Activated CD4-positive, CD25-positive, alpha-beta regulatory T cell (primary cell): Measurements from ENCODE around the gene SIM2.

Source experiments
- DNase-seq, 4 experiments: peaks; one replicate each; lab custom pipeline; 2025; lab: John Stamatoyannopoulos, UW

The SIM2 gene

GRCh38 chr21:36716836-36717235, 17.9 kb downstream of the SIM2 start:
- DNase-seq = no peak

DNA sequence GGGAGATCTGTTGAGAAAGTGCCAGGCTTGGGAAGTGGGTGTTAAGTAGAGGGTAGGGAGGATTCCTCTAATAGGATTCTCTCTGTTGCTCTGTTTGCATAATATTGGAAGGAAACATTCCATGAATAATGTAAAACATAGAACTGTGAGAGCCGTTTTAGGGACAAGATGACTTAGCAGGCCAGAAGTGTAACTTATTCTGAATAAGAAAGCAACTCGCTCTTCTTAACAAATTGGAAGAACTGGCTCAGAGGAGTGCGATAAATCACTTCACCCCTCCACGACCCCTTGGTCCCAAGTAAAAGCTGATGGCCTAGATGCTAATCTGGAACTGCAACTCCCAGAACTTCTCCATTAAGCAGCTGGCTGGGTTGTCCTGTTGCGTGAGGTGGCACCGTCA, 19.1 kb downstream of the SIM2 start:
- DNase-seq = no peak

- DNase-seq = no peak
These were observed 20.1 kb downstream of the SIM2 start for GRCh38 chr21:36718951-36719501.

GRCh38 chr21:36719614-36720013, 20.7 kb downstream of the SIM2 start:
- no peak for DNase-seq

DNA sequence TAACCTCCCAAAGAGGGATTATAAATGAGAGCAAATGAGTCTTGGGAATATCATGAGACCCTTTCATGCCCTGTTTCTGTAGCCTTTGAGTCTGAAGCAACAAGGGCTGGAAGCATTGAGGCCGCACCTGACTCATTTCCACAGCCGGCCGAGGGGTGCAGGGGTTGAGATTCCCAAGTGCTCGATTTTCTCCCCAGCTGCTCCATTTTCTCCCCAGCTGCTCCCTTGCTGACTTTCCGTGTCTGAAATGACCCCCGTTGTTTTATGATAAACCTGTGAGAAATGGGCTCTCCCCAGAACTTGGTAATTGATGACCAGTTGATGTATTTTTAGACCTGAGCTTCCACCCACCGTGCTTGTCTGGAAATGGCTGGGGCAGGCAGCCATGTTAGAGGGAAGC, 22.9 kb downstream of the SIM2 start:
- no peak for DNase-seq

DNA sequence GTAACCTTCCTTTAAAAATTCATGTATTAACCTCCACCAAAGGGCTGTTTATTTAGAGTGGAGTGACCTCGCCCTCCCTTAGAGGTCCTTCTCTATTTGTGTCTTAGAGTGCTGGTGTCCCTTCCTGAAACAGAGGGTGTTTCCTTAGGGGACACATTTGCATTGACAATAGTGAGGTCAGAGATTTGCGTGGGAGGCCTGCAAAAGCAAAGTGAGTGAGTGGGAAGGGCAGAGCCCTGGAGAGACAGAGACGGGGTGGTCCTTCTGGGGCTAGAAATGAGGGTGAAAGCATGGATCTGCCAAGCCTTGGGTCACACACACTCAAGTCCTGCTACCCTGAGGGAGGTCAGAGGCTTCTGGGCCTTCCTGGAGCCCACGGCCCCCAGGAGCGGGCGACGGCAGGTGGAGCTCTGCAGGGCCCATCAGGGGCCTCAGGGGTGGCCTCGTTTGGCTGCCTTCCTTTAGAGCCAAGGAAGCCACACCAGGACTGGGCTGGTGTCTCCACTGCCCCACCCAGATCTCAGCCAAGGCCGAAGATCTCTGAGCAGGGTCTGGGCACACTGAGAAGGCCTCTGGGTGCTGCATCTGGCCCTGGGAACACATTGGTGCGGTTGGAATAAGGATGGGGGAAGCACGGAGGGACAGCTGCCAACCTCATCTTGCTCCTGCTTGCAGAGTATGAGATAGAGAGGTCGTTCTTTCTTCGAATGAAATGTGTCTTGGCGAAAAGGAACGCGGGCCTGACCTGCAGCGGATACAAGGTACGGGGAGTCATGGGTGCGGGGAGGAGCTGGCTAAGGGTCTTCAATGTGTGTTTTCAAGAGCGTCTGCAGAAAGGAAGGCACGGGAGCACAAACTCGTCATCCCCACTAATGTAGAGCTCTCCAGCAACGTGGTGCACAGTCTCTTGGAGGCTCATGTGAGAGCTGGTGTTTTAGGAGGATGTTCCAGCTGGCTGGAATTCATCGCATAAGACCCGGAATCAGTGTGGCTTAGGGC, 23.8 kb downstream of the SIM2 start:
- DNase-seq = no peak

GRCh38 chr21:36723371-36723881, 24.5 kb downstream of the SIM2 start:
- DNase-seq = no peak

GRCh38 chr21:36724660-36725059, 25.7 kb downstream of the SIM2 start:
- DNase-seq = no peak

GRCh38 chr21:36725793-36726386, 27.0 kb downstream of the SIM2 start:
- no peak for DNase-seq

DNA sequence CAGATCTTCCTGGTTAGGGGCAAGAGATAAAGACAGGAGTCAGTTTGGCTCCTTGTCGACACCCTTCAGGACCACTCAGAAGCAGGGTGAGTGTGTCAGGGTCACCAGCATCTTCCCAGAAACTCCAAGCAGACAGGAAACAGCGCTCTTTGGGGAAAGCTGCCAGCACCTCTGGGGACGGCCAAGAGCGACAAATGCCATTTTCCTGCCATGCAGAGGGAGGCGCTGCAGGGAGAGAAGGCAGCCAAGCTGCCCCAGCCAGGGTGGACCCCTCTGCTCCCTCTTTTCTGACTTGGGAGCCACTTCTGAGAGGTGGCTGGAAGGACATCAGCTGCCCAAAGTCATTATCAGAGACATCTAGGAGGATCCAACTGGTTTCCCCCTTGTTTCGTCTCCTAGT, 29.0 kb downstream of the SIM2 start:
- no peak for DNase-seq

- DNase-seq = no peak
These were observed 29.6 kb downstream of the SIM2 start for GRCh38 chr21:36728371-36729111.

DNA sequence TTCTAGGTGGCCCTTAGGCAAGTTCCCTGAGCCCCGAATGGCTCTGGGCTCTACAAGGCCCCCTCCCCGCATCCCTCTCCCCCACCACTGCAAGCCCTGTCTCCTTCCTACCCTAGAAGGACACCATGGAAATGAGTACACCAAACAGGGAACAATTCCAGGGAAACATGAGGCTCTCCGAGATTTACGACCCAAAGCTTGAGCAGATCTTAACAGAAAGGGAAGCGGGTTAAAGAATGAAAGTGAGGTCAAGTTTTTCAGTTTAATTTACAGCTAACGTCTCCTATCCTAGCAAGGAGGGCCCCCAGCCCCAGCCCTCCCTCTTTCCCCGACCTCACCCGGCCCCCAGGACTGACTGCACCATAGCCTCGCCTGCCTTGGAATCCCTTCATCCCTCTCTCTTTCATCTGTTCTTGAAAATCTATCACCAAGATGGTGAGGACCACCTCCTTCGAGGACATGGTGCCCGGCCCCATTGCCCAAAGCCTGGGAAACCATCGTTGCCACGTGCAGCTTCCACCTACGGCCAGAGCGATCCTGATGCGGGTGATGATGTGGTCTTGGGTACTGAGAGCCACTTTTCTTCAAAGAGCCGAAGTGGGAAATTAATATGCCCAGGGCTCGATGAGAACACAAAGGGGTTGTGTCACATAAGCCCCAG, 30.5 kb downstream of the SIM2 start:
- no peak for DNase-seq

- DNase-seq = no peak
These were observed 31.7 kb downstream of the SIM2 start for GRCh38 chr21:36730291-36731281.

DNA sequence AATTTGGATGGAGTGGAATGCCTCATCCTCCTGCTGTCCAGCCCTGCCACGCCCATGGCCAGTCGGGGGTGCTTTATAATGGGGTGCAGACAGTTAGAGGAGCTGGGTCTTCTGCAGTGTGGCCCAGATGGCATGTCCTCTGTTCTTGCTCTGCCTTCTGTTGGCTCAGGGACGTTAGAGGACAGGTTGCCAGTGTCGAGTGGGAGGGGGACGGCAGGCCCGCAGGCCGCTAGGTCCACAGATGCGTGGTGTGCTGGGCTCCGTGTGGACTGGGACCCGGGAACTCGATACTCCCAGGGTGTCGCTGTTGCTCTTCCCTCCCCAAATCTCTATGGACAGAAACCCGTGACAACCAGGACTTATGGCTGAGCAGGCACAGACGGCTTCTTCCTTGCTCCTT, 33.3 kb downstream of the SIM2 start:
- DNase-seq = no peak

DNA sequence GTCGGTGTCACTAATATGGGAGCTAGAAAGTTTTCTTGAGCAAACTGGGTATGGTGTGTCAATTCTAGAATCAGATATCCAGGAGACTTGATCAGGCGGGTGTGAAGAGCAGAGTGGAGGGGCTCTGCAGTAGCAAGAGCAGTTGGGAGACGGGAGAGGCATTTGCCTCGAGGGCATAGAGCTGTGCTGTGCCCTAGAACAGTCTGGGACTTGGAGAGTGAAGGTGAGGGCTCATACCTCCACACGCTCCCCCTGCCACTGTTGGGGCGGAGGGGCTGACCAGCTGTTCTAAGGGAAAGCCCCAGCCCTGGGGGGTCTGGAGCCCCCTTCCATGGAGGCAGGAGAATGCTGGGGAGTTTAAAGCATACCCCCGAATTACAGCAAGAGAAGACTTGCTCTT, 33.8 kb downstream of the SIM2 start:
- DNase-seq = no peak

GRCh38 chr21:36733857-36734256, 34.9 kb downstream of the SIM2 start:
- no peak for DNase-seq

DNA sequence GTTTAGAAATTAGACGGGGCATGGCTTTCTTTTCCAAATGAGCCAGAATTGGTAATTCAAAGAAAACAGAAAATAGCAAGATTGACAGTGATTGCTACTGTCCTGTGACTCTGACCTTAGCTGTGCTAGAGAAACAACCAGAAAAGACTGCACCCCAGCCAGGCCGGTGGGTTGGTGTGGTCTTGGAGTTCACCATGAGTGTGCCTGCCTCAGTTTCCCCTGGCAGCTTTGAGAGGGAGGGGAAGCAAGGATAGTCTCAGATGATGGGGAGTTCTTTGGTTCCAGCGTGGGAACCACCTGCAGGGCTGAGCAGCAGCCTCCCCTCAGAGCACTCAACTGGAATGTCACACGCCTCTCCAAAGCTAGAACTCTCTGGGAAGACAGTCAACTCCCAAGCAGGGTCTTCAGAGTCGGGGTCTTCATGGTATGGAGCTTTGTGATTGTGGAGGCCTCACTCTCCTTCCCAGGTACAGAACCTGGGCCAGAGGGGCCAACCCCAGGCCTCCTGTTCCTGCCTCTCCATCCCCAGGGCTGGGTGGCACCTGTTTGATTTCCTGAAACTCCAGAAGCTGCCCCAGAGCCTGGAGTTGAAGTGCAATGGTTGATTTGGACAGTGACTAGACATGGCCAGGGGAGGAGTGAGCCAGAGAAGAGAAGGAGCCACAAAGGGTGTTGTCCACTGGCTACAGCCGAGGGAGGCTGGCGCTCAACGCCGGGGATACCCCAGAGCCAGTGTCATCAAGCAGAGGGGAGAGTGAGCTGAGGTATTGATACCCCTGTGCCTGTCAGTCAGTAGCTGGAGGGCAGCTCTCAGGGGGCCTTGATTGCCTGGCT, 35.7 kb downstream of the SIM2 start:
- no peak for DNase-seq

- no peak for DNase-seq
These were observed 36.2 kb downstream of the SIM2 start for GRCh38 chr21:36735201-36735515.

GRCh38 chr21:36735724-36736320, 36.9 kb downstream of the SIM2 start:
- no peak for DNase-seq
